Measurements from ENCODE around the gene C9orf153.

Gene C9orf153

GRCh38 chr9:86187121-86187520, 72.3 kb downstream of the C9orf153 start:
- no peak for DNase-seq (ENCODE audit: low read depth)

- DNase-seq (ENCODE audit: low read depth), result no peak
Observed at GRCh38 chr9:86186696-86187095, 72.8 kb downstream of the C9orf153 start.

GRCh38 chr9:86185872-86186271, 73.6 kb downstream of the C9orf153 start:
- no peak for DNase-seq (ENCODE audit: low read depth)

GRCh38 chr9:86184138-86184524, 75.3 kb downstream of the C9orf153 start:
- DNase-seq (ENCODE audit: low read depth), result no peak

- DNase-seq (ENCODE audit: low read depth), result no peak
Observed at GRCh38 chr9:86183229-86184137, 76.0 kb downstream of the C9orf153 start.

- DNase-seq (ENCODE audit: low read depth), result no peak
Observed at GRCh38 chr9:86181379-86182315, 77.8 kb downstream of the C9orf153 start.

- no peak for DNase-seq (ENCODE audit: low read depth)
Observed at GRCh38 chr9:86178503-86178902, 81.0 kb downstream of the C9orf153 start.

GRCh38 chr9:86177995-86178394, 81.5 kb downstream of the C9orf153 start:
- DNase-seq (ENCODE audit: low read depth), result no peak

- DNase-seq (ENCODE audit: low read depth), result no peak
Observed at GRCh38 chr9:86176468-86176867, 83.0 kb downstream of the C9orf153 start.

- no peak for DNase-seq (ENCODE audit: low read depth)
Observed at GRCh38 chr9:86175743-86176456, 83.6 kb downstream of the C9orf153 start.

- DNase-seq (ENCODE audit: low read depth), result no peak
Observed at GRCh38 chr9:86175223-86175622, 84.2 kb downstream of the C9orf153 start.

All from fibroblast of gingiva (primary cell).